Stimulated activated CD4-positive, alpha-beta T cell treated with anti-CD3 and anti-CD28 coated beads, Interleukin-15, amount 100 ng/mL, for 24 hours (primary cell): ENCODE data around the gene GPR18.

Source experiments
- DNase-seq: peaks from one replicate; pipeline ENCODE4 v3.0.0-alpha.2; 2020

Gene GPR18

GRCh38 chr13:99290894-99291293 lies 32.7 kb upstream of the GPR18 start:
- DNase-seq = peak; percentile 48

- peak; percentile 61 for DNase-seq
Measured at GRCh38 chr13:99289674-99290337, 31.6 kb upstream of the GPR18 start.

- DNase-seq = no peak
Measured at GRCh38 chr13:99289271-99289670, 31.1 kb upstream of the GPR18 start.

GRCh38 chr13:99288089-99288488 lies 29.9 kb upstream of the GPR18 start:
- peak; percentile 76 for DNase-seq

GRCh38 chr13:99287551-99287950 lies 29.4 kb upstream of the GPR18 start:
- DNase-seq = no peak

GRCh38 chr13:99285432-99286182 lies 27.4 kb upstream of the GPR18 start:
- no peak for DNase-seq

- DNase-seq = no peak
Measured at GRCh38 chr13:99282264-99283231, 24.4 kb upstream of the GPR18 start.

- DNase-seq = peak; percentile 55
Measured at GRCh38 chr13:99281811-99282263, 23.7 kb upstream of the GPR18 start.

GRCh38 chr13:99280166-99280565 lies 22.0 kb upstream of the GPR18 start:
- DNase-seq = no peak

GRCh38 chr13:99279637-99280036 lies 21.5 kb upstream of the GPR18 start:
- DNase-seq = no peak

- DNase-seq = no peak
Measured at GRCh38 chr13:99278843-99279242, 20.7 kb upstream of the GPR18 start.

GRCh38 chr13:99278200-99278599 lies 20.0 kb upstream of the GPR18 start:
- DNase-seq = no peak

GRCh38 chr13:99277629-99278028 lies 19.4 kb upstream of the GPR18 start:
- DNase-seq = no peak

GRCh38 chr13:99276706-99277105 lies 18.5 kb upstream of the GPR18 start:
- DNase-seq = no peak

- peak; percentile 53 for DNase-seq
Measured at GRCh38 chr13:99275093-99275469, 16.9 kb upstream of the GPR18 start.

- no peak for DNase-seq
Measured at GRCh38 chr13:99273128-99273527, 14.9 kb upstream of the GPR18 start.

GRCh38 chr13:99272481-99272880 lies 14.3 kb upstream of the GPR18 start:
- DNase-seq = no peak

GRCh38 chr13:99271249-99271648 lies 13.1 kb upstream of the GPR18 start:
- no peak for DNase-seq

- DNase-seq = no peak
Measured at GRCh38 chr13:99270518-99270917, 12.3 kb upstream of the GPR18 start.

GRCh38 chr13:99269627-99270241 lies 11.6 kb upstream of the GPR18 start:
- no peak for DNase-seq

- DNase-seq = no peak
Measured at GRCh38 chr13:99268822-99269221, 10.6 kb upstream of the GPR18 start.

- no peak for DNase-seq
Measured at GRCh38 chr13:99267927-99268326, 9.7 kb upstream of the GPR18 start.

GRCh38 chr13:99266827-99267226 lies 8.6 kb upstream of the GPR18 start:
- DNase-seq = no peak
